LoVo (cell line): ENCODE data around the gene ITPR1.

Experiments
- DNase-seq: peaks from one replicate; pipeline ENCODE4 v3.0.0-alpha.2; 2016; ENCODE audit warnings: low spot score

ITPR1 gene

GRCh38 chr3:4491855-4492207 lies 1.3 kb upstream of the ITPR1 start:
- DNase-seq: no peak

DNA sequence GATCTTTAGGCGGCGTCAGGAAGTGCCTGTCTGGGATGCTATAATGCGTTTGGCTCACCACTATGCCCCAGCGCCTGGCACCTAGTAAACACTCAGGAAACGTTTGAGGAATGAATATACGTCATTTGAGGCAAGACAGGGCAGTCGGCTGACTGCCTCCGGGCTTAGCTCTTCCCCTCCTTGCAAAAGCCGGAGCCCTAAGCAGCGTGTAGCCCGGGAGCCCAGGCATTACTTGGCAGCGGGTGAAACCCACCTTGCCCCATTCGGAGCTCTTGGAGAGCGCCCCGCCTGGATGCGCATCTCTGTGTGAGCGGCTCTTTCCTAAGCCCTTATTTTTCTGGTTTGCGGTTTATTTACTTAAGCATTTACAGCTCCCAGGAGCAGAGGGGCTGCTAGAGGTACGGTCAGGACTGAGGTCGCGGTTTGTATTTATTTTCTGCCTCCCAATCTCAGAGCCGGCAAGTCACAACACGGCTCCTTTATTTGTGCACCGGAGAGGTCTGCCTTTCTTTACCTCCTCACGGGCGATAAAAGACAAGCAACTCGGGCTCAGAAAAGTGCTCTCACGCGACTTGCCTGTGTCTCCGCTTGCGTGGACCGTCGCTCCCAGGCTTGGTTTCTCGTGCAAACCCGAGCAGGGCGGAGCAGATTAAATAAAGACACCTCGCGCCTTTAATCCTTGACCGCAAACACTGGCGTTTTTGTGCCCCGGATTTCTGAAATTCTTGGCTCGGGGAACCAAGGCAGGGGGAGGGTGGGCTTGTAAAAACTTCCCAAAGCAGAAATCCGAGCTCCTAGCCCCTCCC lies 737 bp upstream of the ITPR1 start:
- DNase-seq: peak; percentile 66

DNA sequence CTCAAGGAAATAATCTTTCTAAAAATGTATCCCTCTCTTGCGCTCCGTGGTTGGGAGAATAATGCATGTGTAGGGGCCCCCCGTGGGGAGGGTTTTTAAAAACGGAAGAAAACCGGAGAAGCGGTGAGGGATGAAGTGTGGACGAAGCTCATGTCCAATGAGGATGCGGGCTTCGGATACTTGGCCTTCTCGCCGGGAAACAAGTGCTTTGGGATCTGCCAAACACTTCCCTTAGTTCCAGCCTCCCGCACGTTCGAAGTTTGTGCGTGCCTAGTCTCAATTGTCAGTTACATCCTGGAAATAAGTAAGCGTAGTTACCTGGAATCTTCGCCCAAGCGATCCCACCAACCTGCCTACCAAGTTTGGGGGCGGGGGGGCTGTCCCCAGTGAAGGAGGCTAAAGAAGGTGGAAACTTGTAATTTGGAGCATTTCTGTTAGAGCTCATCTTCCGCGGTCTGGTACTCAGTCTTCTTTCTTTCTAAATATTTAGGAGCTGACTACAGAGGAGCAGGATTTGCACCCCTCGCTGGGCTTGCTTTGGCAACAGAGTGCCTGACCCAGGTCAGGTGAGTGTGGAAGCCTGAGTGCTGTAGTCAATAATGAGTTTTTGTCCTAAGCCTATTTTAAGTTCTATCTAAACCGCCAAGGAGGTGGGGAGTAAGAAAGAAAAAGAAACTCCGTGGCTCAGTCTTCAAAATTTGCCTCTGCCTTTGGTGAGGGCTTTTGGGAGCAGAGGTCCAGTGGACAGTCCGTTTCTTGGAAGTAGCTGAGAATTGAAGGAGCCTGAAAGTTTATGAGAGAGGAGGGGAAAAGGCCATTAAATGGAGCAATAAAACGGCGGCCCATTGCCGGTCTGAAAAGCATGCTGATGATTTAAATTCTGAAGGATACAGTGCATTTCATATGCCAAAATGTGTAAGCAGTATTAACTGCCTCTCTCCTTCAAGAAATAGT lies 1.1 kb downstream of the ITPR1 start:
- no peak for DNase-seq

DNA sequence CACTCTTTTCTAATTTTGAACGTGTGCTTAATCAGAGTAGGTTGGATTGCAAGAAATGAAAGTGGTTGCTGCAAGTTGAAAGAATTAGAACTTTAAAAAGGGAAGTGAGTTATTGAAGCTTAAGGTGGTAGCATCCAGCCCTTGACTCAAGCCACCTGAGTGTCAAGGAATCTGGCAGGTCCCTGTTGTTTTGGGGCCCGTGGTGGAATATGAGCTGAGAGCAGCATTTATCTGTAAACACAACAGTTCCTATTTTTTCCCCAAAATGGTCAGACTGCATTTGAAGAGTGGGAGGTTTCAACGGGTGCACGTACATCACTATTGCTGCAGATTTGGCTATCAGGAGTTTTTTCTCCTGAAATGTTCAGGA lies 1.7 kb downstream of the ITPR1 start:
- no peak for DNase-seq

- DNase-seq: no peak
Measured at GRCh38 chr3:4495294-4496086, 2.3 kb downstream of the ITPR1 start.

GRCh38 chr3:4496087-4496452 lies 2.9 kb downstream of the ITPR1 start:
- no peak for DNase-seq

GRCh38 chr3:4497005-4497692 lies 4.0 kb downstream of the ITPR1 start:
- DNase-seq: no peak

DNA sequence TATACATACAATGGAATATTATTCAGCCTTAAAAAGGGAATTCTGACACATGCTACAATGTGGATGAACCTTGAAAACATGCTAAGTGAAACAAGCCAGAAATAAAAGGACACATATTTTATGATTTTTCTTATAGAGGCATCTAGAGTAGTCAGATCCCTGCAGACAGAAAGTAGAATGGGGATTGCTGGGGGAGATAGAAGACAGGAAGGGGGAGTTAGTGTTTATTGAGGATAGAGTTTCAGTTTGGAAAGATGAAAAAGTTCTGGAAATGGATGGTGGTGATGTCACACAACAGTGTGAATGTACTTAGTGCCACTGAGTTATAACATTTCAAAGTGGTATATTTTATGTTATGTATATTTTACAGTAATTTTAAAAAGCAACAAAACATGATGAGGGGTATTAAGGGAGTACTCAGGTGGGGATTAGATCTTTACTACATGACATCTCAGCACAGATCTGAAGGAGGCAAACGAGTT lies 4.7 kb downstream of the ITPR1 start:
- no peak for DNase-seq

- DNase-seq: no peak
Measured at GRCh38 chr3:4498446-4498845, 5.3 kb downstream of the ITPR1 start.

DNA sequence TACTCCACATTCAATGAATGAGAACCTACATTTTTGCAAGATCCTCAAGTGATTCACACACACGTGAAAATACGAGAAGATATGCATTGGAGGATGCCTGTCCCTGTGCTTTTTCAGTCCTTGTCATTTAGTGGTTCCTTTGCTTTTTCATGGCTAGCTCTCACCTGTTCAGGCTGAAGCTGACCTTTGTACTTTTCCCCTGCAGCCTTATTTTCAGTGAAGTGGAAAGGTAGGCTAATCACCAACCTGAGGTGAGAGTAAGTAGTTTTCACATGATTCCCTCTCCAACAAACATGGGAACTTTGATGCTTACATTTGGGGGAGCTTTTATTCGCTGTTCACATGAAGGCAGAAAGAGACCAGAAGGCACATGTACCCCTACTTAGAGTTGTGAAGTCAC lies 8.3 kb downstream of the ITPR1 start:
- no peak for DNase-seq

DNA sequence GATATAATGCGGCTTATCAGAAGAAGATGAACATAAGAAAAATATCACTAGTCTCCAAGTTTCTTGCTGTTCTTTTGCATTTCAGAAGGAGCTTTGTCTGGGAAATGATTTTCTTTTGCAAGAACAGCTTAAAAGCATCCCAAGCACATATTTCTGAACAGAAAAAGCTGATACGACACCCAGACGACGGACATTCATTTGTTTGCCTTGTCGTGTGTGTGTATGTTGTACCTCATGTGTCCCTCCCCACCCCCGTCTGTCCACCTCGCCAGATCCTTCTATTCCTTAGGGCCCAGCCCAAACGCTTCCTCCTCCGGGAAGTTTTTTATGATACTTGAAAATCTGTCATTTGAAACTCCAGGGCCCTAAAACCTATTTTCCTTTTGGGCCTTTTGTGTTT lies 8.8 kb downstream of the ITPR1 start:
- DNase-seq: no peak

GRCh38 chr3:4503050-4503449 lies 9.9 kb downstream of the ITPR1 start:
- DNase-seq: no peak

- peak; percentile 26 for DNase-seq
Measured at GRCh38 chr3:4504340-4505261, 11.5 kb downstream of the ITPR1 start.

- no peak for DNase-seq
Measured at GRCh38 chr3:4505688-4506558, 12.8 kb downstream of the ITPR1 start.

- DNase-seq: no peak
Measured at GRCh38 chr3:4506559-4507023, 13.4 kb downstream of the ITPR1 start.

DNA sequence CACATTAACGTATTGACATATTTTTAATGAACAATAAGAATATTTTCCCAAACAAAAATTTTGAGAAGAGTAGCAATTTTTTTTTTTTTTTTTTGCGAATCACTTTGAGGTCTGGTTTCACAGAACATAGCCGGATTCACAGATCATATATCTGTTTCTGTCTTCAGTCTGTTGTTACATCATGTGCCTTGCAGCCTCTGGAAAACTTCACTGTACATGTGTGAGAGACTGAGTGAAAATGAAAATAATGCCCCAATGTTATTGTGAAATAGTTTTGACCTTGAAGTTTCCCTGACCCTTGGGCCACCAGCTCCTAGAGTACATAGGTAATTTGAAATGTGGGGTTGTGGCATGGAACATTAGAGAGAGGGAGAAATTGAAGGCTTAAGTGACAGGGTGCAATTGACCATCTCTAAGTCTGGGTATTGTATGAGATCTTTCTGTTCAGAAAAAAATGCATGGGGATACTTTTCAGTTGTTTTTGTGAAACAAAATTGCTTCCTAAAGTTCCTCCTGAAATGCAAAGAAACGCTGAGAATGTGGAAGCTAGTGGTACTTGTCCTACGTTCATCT lies 14.0 kb downstream of the ITPR1 start:
- DNase-seq: no peak

- no peak for DNase-seq
Measured at GRCh38 chr3:4508048-4508981, 15.2 kb downstream of the ITPR1 start.

- no peak for DNase-seq
Measured at GRCh38 chr3:4509043-4509442, 15.9 kb downstream of the ITPR1 start.
